ENCODE results near the gene EAF1. TPM values are rescaled to one million over a fixed set of nuclear protein-coding genes. Genes with fewer than 3 reads are reported as not detected.

EAF1 gene
- total and polyA plus RNA-seq, 2 experiments from 2014 or later: 9.4 to 45.4 TPM

DNA sequence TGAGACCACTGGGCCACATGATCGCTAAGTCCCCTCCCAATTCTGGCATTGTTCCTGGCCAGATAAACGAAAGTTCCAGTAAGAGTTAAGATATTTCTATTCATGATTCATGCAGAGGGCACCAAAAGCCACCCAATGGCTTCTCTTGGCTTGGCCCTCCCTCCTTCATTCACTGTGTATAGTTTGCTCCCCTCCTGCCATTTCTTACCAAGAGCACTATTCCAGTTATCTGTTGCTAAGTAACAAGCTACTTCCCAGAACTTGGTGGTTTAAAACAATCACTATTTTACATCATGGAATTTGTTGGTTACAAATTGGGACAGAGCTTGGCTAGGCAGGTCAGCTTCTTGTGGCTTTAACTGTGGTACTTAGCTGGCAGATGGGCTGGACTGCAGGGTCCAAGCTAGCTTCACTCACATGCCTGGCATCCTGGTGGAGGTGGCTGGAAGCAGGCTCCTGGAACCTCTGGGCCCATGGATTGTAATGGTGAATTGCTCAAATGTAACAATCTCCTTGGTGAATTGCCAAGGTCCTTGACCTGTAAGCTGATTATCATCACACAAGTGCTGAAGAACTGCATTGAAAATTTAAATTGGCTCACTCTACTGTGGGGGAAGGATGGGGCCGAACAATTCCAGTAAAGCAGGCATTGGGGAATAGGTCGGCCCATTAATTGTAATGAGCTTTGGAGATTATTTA is 16.6 kb downstream of the EAF1 start (continued):
- TF ChIP-seq, protein P1, sequence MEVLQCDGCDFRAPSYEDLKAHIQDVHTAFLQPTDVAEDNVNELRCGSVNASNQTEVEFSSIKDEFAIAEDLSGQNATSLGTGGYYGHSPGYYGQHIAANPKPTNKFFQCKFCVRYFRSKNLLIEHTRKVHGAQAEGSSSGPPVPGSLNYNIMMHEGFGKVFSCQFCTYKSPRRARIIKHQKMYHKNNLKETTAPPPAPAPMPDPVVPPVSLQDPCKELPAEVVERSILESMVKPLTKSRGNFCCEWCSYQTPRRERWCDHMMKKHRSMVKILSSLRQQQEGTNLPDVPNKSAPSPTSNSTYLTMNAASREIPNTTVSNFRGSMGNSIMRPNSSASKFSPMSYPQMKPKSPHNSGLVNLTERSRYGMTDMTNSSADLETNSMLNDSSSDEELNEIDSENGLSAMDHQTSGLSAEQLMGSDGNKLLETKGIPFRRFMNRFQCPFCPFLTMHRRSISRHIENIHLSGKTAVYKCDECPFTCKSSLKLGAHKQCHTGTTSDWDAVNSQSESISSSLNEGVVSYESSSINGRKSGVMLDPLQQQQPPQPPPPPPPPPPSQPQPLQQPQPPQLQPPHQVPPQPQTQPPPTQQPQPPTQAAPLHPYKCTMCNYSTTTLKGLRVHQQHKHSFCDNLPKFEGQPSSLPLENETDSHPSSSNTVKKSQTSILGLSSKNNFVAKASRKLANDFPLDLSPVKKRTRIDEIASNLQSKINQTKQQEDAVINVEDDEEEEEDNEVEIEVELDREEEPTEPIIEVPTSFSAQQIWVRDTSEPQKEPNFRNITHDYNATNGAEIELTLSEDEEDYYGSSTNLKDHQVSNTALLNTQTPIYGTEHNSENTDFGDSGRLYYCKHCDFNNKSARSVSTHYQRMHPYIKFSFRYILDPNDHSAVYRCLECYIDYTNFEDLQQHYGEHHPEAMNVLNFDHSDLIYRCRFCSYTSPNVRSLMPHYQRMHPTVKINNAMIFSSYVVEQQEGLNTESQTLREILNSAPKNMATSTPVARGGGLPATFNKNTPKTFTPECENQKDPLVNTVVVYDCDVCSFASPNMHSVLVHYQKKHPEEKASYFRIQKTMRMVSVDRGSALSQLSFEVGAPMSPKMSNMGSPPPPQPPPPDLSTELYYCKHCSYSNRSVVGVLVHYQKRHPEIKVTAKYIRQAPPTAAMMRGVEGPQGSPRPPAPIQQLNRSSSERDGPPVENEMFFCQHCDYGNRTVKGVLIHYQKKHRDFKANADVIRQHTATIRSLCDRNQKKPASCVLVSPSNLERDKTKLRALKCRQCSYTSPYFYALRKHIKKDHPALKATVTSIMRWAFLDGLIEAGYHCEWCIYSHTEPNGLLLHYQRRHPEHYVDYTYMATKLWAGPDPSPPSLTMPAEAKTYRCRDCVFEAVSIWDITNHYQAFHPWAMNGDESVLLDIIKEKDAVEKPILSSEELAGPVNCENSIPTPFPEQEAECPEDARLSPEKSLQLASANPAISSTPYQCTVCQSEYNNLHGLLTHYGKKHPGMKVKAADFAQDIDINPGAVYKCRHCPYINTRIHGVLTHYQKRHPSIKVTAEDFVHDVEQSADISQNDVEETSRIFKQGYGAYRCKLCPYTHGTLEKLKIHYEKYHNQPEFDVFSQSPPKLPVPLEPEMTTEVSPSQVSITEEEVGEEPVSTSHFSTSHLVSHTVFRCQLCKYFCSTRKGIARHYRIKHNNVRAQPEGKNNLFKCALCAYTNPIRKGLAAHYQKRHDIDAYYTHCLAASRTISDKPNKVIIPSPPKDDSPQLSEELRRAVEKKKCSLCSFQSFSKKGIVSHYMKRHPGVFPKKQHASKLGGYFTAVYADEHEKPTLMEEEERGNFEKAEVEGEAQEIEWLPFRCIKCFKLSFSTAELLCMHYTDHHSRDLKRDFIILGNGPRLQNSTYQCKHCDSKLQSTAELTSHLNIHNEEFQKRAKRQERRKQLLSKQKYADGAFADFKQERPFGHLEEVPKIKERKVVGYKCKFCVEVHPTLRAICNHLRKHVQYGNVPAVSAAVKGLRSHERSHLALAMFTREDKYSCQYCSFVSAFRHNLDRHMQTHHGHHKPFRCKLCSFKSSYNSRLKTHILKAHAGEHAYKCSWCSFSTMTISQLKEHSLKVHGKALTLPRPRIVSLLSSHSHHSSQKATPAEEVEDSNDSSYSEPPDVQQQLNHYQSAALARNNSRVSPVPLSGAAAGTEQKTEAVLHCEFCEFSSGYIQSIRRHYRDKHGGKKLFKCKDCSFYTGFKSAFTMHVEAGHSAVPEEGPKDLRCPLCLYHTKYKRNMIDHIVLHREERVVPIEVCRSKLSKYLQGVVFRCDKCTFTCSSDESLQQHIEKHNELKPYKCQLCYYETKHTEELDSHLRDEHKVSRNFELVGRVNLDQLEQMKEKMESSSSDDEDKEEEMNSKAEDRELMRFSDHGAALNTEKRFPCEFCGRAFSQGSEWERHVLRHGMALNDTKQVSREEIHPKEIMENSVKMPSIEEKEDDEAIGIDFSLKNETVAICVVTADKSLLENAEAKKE (CRISPR knock-in tag; IDR thresholded peaks at IDR 0.05): no peak
- no peak for TF ChIP-seq EZH2 (IDR thresholded peaks at IDR 0.05; ENCODE audit: low read depth, unreplicated experiment)
- TF ChIP-seq, protein P2, sequence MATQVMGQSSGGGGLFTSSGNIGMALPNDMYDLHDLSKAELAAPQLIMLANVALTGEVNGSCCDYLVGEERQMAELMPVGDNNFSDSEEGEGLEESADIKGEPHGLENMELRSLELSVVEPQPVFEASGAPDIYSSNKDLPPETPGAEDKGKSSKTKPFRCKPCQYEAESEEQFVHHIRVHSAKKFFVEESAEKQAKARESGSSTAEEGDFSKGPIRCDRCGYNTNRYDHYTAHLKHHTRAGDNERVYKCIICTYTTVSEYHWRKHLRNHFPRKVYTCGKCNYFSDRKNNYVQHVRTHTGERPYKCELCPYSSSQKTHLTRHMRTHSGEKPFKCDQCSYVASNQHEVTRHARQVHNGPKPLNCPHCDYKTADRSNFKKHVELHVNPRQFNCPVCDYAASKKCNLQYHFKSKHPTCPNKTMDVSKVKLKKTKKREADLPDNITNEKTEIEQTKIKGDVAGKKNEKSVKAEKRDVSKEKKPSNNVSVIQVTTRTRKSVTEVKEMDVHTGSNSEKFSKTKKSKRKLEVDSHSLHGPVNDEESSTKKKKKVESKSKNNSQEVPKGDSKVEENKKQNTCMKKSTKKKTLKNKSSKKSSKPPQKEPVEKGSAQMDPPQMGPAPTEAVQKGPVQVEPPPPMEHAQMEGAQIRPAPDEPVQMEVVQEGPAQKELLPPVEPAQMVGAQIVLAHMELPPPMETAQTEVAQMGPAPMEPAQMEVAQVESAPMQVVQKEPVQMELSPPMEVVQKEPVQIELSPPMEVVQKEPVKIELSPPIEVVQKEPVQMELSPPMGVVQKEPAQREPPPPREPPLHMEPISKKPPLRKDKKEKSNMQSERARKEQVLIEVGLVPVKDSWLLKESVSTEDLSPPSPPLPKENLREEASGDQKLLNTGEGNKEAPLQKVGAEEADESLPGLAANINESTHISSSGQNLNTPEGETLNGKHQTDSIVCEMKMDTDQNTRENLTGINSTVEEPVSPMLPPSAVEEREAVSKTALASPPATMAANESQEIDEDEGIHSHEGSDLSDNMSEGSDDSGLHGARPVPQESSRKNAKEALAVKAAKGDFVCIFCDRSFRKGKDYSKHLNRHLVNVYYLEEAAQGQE (IDR thresholded peaks at IDR 0.05; ENCODE audit: unreplicated experiment): no peak
